Measurements from ENCODE around the gene TRIP6. TPM values are rescaled to one million over a fixed set of nuclear protein-coding genes. Genes with fewer than 3 reads are reported as not detected.
A peak's percentile ranks its signal among the peaks of the same experiment; 100 is the strongest.

TRIP6 gene
- total RNA-seq, 1 donor from 2014 or later: 78.9 TPM

GRCh38 chr7:100832281-100832633 is 34.9 kb upstream of the TRIP6 start:
- no peaks in the 10 kb centered on the region for H3K36me3 Mint-ChIP-seq
- no peak for DNase-seq (ENCODE audit: extremely low spot score, unreplicated experiment)
- no peaks in the 10 kb centered on the region for H3K27me3 Mint-ChIP-seq
- TF ChIP-seq CTCF (conservative IDR thresholded peaks at IDR 0.05): no peak
- H3K4me1 Mint-ChIP-seq (ENCODE audit: unreplicated experiment): peaks cover 22% of the 10 kb centered on the region
- no peak overlapping the region for H3K4me3 Mint-ChIP-seq
- no peak overlapping the region for H3K27ac Mint-ChIP-seq
- H3K9me3 Mint-ChIP-seq: no peaks in the 10 kb centered on the region

- peak overlapping the region; percentile 73 for H3K4me3 Mint-ChIP-seq
- H3K27me3 Mint-ChIP-seq: no peaks in the 10 kb centered on the region
- DNase-seq (ENCODE audit: extremely low spot score, unreplicated experiment): no peak
- peaks cover 26% of the 10 kb centered on the region for H3K4me1 Mint-ChIP-seq (ENCODE audit: unreplicated experiment)
- no peaks in the 10 kb centered on the region for H3K9me3 Mint-ChIP-seq
- H3K36me3 Mint-ChIP-seq: no peaks in the 10 kb centered on the region
- TF ChIP-seq CTCF (conservative IDR thresholded peaks at IDR 0.05): no peak
- peak overlapping the region; percentile 83 for H3K27ac Mint-ChIP-seq
These were observed 31.0 kb upstream of the TRIP6 start for GRCh38 chr7:100835903-100836811.

GRCh38 chr7:100836812-100837098 is 30.4 kb upstream of the TRIP6 start:
- Mint-ChIP-seq H3K27me3 (no peaks in the 10 kb centered on the region), H3K4me3 (peak overlapping the region; percentile 83), H3K36me3 (no peaks in the 10 kb centered on the region), H3K4me1 (ENCODE audit: unreplicated experiment) (peaks cover 26% of the 10 kb centered on the region), H3K9me3 (no peaks in the 10 kb centered on the region), H3K27ac (peak overlapping the region; percentile 83)
- no peak for DNase-seq (ENCODE audit: extremely low spot score, unreplicated experiment)
- no peak for TF ChIP-seq CTCF (conservative IDR thresholded peaks at IDR 0.05)

GRCh38 chr7:100837099-100837836 is 29.9 kb upstream of the TRIP6 start:
- Mint-ChIP-seq H3K4me1 (ENCODE audit: unreplicated experiment) (peaks cover 26% of the 10 kb centered on the region), H3K9me3 (no peaks in the 10 kb centered on the region), H3K27ac (peak overlapping the region; percentile 83), H3K36me3 (no peaks in the 10 kb centered on the region), H3K4me3 (peak overlapping the region; percentile 83), H3K27me3 (no peaks in the 10 kb centered on the region)
- TF ChIP-seq CTCF (conservative IDR thresholded peaks at IDR 0.05): no peak
- DNase-seq (ENCODE audit: extremely low spot score, unreplicated experiment): peak; percentile 90

- H3K4me1 Mint-ChIP-seq (ENCODE audit: unreplicated experiment): peaks cover 26% of the 10 kb centered on the region
- H3K9me3 Mint-ChIP-seq: no peaks in the 10 kb centered on the region
- H3K27me3 Mint-ChIP-seq: no peaks in the 10 kb centered on the region
- no peak overlapping the region for H3K4me3 Mint-ChIP-seq
- no peaks in the 10 kb centered on the region for H3K36me3 Mint-ChIP-seq
- TF ChIP-seq CTCF (conservative IDR thresholded peaks at IDR 0.05): no peak
- no peak for DNase-seq (ENCODE audit: extremely low spot score, unreplicated experiment)
- H3K27ac Mint-ChIP-seq: no peak overlapping the region
These were observed 27.8 kb upstream of the TRIP6 start for GRCh38 chr7:100839361-100839760.

Measured in type B pancreatic cell (in vitro differentiated cells).